ENCODE data around the gene WDR19. TPM values are rescaled to one million over a fixed set of nuclear protein-coding genes. Genes with fewer than 3 reads are reported as not detected.
"Not testable (repeated sequence)": the region's sequence is repeated elsewhere in the genome, so short reads cannot be mapped to it uniquely, and the experiment has no call there.

Gene WDR19
- total RNA-seq, 2 donors from 2014 or later, result 46.6 to 66.0 TPM

GRCh38 chr4:39255871-39256270 lies 73.5 kb downstream of the WDR19 start:
- H3K27ac ChIP-seq, result peak overlapping the region; percentile 31 to 47

GRCh38 chr4:39256436-39256835 lies 74.1 kb downstream of the WDR19 start:
- Histone ChIP-seq H3K4me1 (ENCODE audit: control insufficient read depth in 1 of 2, low read depth in 2 of 2) (peaks cover 0 to 23% of the 10 kb centered on the region in 2 donors), H3K4me3 (no peak overlapping the region), H3K27ac (peak overlapping the region; percentile 31 to 52), H3K36me3 (no peaks in the 10 kb centered on the region), H3K9me3 (no peaks in the 10 kb centered on the region), H3K27me3 (replicated peaks; ENCODE audit: insufficient read depth) (no peaks in the 10 kb centered on the region)
- ATAC-seq (ENCODE audit: insufficient number of reproducible peaks, low FRiP score, low read depth), result peak; percentile 95
- no peak for DNase-seq (ENCODE audit: low spot score)
- TF ChIP-seq CTCF (IDR thresholded peaks at IDR 0.05), result no peak

More at GRCh38 chr4:39255871-39256270, 73.5 kb downstream of the WDR19 start:
- Histone ChIP-seq H3K4me1 (ENCODE audit: control insufficient read depth in 1 of 2, low read depth in 2 of 2) (peaks cover 0 to 23% of the 10 kb centered on the region in 2 donors), H3K27me3 (replicated peaks; ENCODE audit: insufficient read depth) (no peaks in the 10 kb centered on the region), H3K9me3 (no peaks in the 10 kb centered on the region), H3K36me3 (no peaks in the 10 kb centered on the region), H3K4me3 (no peak overlapping the region)
- TF ChIP-seq CTCF (IDR thresholded peaks at IDR 0.05), result no peak
- DNase-seq (ENCODE audit: low spot score) (no peak), ATAC-seq (ENCODE audit: insufficient number of reproducible peaks, low FRiP score, low read depth) (no peak)

- ATAC-seq (ENCODE audit: insufficient number of reproducible peaks, low FRiP score, low read depth) (no peak), DNase-seq (ENCODE audit: low spot score) (no peak)
- Histone ChIP-seq H3K27me3 (replicated peaks; ENCODE audit: insufficient read depth) (no peaks in the 10 kb centered on the region), H3K4me3 (no peak overlapping the region), H3K36me3 (no peaks in the 10 kb centered on the region), H3K4me1 (ENCODE audit: control insufficient read depth in 1 of 2, low read depth in 2 of 2) (peaks cover 0 to 23% of the 10 kb centered on the region in 2 donors), H3K9me3 (no peaks in the 10 kb centered on the region), H3K27ac (no peak overlapping the region)
- TF ChIP-seq CTCF (IDR thresholded peaks at IDR 0.05), result no peak
Observed at GRCh38 chr4:39259571-39260330, 77.4 kb downstream of the WDR19 start.

- DNase-seq (ENCODE audit: low spot score) (no peak), ATAC-seq (ENCODE audit: insufficient number of reproducible peaks, low FRiP score, low read depth) (no peak)
- H3K27me3 ChIP-seq (replicated peaks; ENCODE audit: insufficient read depth), result no peaks in the 10 kb centered on the region
- no peaks in the 10 kb centered on the region for H3K9me3 ChIP-seq
- H3K4me1 ChIP-seq (ENCODE audit: control insufficient read depth in 1 of 2, low read depth in 2 of 2), result no peaks in the 10 kb centered on the region
- H3K4me3 ChIP-seq, result no peak overlapping the region
- TF ChIP-seq CTCF (IDR thresholded peaks at IDR 0.05), result no peak
- H3K27ac ChIP-seq, result no peak overlapping the region
- H3K36me3 ChIP-seq, result peaks cover 15% of the 10 kb centered on the region
Observed at GRCh38 chr4:39263895-39264294, 81.6 kb downstream of the WDR19 start.

- peaks cover 52% of the 10 kb centered on the region for H3K36me3 ChIP-seq
- no peak overlapping the region for H3K27ac ChIP-seq
- H3K27me3 ChIP-seq (replicated peaks; ENCODE audit: insufficient read depth), result no peaks in the 10 kb centered on the region
- no peak for TF ChIP-seq CTCF (IDR thresholded peaks at IDR 0.05)
- DNase-seq (ENCODE audit: low spot score) (no peak), ATAC-seq (ENCODE audit: insufficient number of reproducible peaks, low FRiP score, low read depth) (no peak)
- H3K9me3 ChIP-seq, result no peaks in the 10 kb centered on the region
- no peaks in the 10 kb centered on the region for H3K4me1 ChIP-seq (ENCODE audit: control insufficient read depth in 1 of 2, low read depth in 2 of 2)
- H3K4me3 ChIP-seq, result no peak overlapping the region
Observed at GRCh38 chr4:39274503-39274902, 92.2 kb downstream of the WDR19 start.

- not testable (repeated sequence) for ATAC-seq (ENCODE audit: insufficient number of reproducible peaks, low FRiP score, low read depth)
Observed at GRCh38 chr4:39277661-39278060, 95.3 kb downstream of the WDR19 start.

More at GRCh38 chr4:39277661-39278060, 95.3 kb downstream of the WDR19 start:
- not testable (repeated sequence) for H3K27ac ChIP-seq; DNase-seq (ENCODE audit: low spot score); H3K9me3 ChIP-seq; H3K4me3 ChIP-seq; H3K4me1 ChIP-seq (ENCODE audit: control insufficient read depth in 1 of 2, low read depth in 2 of 2); H3K27me3 ChIP-seq (replicated peaks; ENCODE audit: insufficient read depth)
- H3K36me3 ChIP-seq, result peaks cover 49% of the 10 kb centered on the region

All from thoracic aorta (tissue), 2 donors.